ENCODE data around the gene NTNG2.
A peak's percentile ranks its signal among the peaks of the same experiment; 100 is the strongest.

Gene NTNG2

DNA sequence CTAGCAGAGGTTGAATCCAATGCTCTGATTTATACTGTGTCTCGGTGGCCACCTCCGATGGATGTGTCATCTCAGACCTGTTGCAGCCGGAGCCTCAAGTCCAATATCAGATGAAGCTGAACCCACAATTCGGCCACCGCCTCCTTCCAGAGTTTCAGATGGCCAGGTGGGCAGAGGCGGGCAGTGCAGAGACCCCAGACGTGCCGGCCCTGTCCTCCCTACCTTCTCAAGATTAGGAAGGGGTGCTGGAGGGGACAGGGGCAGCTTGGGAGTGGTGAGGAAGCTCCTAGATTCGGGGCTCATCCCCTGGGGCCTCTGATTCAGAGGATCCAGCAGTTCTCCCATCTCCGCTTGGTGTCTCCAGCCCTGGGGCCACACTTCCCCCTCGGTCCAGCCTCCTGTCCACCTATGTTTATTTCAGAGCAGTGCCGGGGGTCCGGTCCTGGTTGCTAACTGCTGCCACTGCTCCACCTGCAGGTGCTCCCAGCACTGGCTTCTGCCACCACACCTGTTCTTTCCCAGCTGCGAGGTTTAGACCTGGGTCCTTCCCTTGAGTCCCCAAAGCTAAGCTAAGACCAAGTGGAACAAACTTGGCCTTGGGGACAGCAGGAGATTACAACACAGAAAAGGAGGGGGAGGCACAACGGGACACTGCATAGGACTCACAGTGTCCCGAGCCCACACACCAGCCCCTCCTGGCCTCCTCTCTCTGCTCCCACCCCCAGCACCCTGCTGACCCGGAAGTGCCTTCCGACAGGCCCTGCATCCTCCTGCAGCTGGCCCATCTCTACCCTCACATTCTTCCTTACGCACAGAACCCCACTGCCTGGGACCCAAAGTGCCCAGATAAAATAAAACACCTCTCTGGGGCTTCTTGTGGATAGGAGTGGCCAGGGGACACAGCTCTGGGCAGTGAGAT, 81.6 kb downstream of the NTNG2 start:
- H3K27me3 ChIP-seq: peaks cover 57% of the 10 kb centered on the region
- TF ChIP-seq, protein P1, sequence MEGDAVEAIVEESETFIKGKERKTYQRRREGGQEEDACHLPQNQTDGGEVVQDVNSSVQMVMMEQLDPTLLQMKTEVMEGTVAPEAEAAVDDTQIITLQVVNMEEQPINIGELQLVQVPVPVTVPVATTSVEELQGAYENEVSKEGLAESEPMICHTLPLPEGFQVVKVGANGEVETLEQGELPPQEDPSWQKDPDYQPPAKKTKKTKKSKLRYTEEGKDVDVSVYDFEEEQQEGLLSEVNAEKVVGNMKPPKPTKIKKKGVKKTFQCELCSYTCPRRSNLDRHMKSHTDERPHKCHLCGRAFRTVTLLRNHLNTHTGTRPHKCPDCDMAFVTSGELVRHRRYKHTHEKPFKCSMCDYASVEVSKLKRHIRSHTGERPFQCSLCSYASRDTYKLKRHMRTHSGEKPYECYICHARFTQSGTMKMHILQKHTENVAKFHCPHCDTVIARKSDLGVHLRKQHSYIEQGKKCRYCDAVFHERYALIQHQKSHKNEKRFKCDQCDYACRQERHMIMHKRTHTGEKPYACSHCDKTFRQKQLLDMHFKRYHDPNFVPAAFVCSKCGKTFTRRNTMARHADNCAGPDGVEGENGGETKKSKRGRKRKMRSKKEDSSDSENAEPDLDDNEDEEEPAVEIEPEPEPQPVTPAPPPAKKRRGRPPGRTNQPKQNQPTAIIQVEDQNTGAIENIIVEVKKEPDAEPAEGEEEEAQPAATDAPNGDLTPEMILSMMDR (IDR thresholded peaks at IDR 0.05): no peak
- H3K4me3 ChIP-seq (ENCODE audit: low read depth in 1 of 2, low read length in 1 of 2): peak overlapping the region; percentile 82 to 87
- H3K9me3 ChIP-seq: no peaks in the 10 kb centered on the region
- no peaks in the 10 kb centered on the region for H3K36me3 ChIP-seq
- H3K4me1 ChIP-seq (ENCODE audit: control insufficient read depth in 1 of 2, insufficient read depth in 1 of 2, low read depth in 1 of 2, low read length in 1 of 2): peaks cover 37 to 44% of the 10 kb centered on the region in 2 experiments
- H3K27ac ChIP-seq: peak overlapping the region; percentile 88

DNA sequence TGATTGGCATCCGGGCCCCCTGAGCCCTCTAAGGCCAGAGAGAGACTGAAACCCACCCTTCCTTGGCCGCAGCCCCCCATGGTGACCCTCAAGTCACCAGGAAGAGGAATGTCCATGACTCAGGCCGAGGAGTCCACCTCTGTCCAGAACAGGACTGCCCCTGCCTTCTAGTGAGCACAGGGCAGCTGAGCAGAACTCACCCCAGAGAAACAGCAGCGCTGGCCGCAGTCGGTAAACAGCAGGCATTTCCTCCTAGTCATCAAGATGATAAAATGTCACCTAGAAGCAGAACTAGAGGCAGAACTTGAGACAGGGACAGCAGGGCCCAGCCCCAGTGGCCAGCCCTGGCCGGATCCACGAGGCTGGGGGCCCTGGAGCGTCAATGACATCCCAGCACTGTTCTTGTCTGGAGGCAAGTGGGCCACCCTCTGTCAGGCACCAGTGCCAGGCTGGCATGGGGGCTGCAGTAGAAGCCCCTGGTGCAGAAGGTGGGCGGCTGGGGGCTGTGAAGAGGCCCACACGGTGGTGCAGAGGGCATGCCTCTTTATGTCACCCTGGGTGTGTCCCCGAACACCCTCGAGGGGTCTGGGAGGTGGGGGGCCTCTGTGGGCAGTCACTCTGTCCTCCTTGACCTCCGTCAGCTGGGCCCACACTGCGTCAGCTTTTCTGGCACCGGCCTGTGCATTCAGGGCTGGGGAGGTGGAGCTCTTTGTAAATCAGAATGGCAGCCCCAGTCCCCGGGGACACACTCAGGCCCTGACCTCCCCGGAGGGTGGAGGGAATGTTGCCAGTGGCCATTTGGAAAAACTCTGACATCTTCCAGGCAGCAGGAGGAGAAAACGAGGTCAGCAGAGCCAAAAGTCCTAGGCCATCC, 83.0 kb downstream of the NTNG2 start:
- Histone ChIP-seq H3K27ac (no peak overlapping the region), H3K27me3 (peaks cover 67% of the 10 kb centered on the region), H3K36me3 (no peaks in the 10 kb centered on the region), H3K4me1 (ENCODE audit: control insufficient read depth in 1 of 2, insufficient read depth in 1 of 2, low read depth in 1 of 2, low read length in 1 of 2) (peaks cover 23 to 30% of the 10 kb centered on the region in 2 experiments), H3K9me3 (no peaks in the 10 kb centered on the region), H3K4me3 (ENCODE audit: low read depth in 1 of 2, low read length in 1 of 2) (no peak overlapping the region)
- TF ChIP-seq, protein P1 (IDR thresholded peaks at IDR 0.05): no peak

DNA sequence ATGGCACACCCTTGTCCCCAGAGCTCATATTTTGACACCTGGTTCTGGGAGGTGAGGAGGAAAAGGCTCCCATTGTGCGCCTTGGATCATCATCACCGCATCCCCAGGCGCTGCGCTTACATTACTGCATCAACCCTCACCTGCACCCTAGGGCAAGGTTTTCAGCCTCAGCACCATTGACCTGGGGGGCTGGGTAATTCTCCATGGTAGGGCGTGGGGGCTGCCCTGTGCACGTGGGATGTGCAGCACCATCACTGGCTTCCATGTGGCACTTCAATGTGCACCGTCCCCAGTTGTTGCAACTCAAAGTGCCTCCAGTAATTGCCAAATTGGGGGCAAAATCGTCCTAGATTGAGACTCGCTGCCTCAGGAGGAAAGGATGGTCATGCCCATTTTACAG, 83.6 kb downstream of the NTNG2 start:
- Histone ChIP-seq H3K27me3 (peaks cover 67% of the 10 kb centered on the region), H3K9me3 (no peaks in the 10 kb centered on the region), H3K27ac (no peak overlapping the region), H3K4me1 (ENCODE audit: control insufficient read depth in 1 of 2, insufficient read depth in 1 of 2, low read depth in 1 of 2, low read length in 1 of 2) (peaks cover 17 to 23% of the 10 kb centered on the region in 2 experiments), H3K4me3 (ENCODE audit: low read depth in 1 of 2, low read length in 1 of 2) (no peak overlapping the region), H3K36me3 (no peaks in the 10 kb centered on the region)
- TF ChIP-seq, protein P1 (IDR thresholded peaks at IDR 0.05): no peak

DNA sequence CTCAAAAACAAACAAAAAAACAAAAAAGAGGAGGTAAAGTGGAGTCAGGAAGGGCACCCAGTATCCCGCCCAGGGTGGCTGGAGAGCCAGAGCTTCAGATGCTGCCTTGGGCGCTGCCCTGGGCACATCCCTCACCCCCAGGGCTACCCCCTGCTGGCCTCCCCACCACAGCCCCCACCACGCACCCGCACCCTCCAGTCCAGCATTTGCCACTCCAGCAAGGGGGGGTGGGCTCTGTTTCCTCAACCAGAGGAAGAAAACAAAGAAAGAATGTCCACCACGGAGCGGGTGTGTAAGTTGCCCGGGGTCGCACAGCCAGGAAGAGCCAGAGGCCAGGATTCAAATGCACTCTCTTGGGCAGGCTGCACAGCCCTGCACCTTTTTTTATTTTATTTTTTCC, 86.1 kb downstream of the NTNG2 start:
- Histone ChIP-seq H3K4me1 (ENCODE audit: control insufficient read depth in 1 of 2, insufficient read depth in 1 of 2, low read depth in 1 of 2, low read length in 1 of 2) (peaks cover 7 to 9% of the 10 kb centered on the region in 2 experiments), H3K27me3 (peaks cover 65% of the 10 kb centered on the region), H3K4me3 (ENCODE audit: low read depth in 1 of 2, low read length in 1 of 2) (no peak overlapping the region), H3K9me3 (no peaks in the 10 kb centered on the region), H3K36me3 (no peaks in the 10 kb centered on the region), H3K27ac (no peak overlapping the region)
- TF ChIP-seq, protein P1 (IDR thresholded peaks at IDR 0.05): no peak

DNA sequence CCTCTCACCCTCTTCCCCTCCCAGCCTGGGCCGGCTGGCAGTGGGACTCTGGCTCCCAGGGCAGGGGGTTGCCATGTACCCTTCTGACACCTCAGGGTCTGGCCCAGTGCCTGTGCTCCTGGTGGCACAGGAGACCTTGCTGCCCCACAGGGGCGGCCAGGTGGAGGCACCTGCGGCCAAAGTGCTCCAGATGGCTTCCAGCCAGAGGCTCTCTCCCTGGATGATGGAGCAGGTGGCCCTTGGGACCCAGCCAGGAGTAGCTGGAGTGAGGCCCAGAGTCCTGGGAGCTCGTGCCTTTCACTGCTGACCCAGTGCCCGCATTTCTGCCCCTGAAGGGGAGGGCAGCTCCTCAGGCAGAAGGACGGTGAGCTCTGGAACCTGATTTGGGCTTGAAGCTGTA, 87.3 kb downstream of the NTNG2 start:
- TF ChIP-seq, protein P1 (IDR thresholded peaks at IDR 0.05): no peak
- H3K9me3 ChIP-seq: no peaks in the 10 kb centered on the region
- H3K4me1 ChIP-seq (ENCODE audit: control insufficient read depth in 1 of 2, insufficient read depth in 1 of 2, low read depth in 1 of 2, low read length in 1 of 2): no peaks in the 10 kb centered on the region
- peaks cover 53% of the 10 kb centered on the region for H3K27me3 ChIP-seq
- H3K27ac ChIP-seq: no peak overlapping the region
- no peaks in the 10 kb centered on the region for H3K36me3 ChIP-seq
- H3K4me3 ChIP-seq (ENCODE audit: low read depth in 1 of 2, low read length in 1 of 2): no peak overlapping the region
